Measurements from ENCODE around the gene ALG14.

The ALG14 gene

GRCh38 chr1:95116580-95117206, 43.9 kb upstream of the ALG14 start (continued):
- TF ChIP-seq, protein P1, sequence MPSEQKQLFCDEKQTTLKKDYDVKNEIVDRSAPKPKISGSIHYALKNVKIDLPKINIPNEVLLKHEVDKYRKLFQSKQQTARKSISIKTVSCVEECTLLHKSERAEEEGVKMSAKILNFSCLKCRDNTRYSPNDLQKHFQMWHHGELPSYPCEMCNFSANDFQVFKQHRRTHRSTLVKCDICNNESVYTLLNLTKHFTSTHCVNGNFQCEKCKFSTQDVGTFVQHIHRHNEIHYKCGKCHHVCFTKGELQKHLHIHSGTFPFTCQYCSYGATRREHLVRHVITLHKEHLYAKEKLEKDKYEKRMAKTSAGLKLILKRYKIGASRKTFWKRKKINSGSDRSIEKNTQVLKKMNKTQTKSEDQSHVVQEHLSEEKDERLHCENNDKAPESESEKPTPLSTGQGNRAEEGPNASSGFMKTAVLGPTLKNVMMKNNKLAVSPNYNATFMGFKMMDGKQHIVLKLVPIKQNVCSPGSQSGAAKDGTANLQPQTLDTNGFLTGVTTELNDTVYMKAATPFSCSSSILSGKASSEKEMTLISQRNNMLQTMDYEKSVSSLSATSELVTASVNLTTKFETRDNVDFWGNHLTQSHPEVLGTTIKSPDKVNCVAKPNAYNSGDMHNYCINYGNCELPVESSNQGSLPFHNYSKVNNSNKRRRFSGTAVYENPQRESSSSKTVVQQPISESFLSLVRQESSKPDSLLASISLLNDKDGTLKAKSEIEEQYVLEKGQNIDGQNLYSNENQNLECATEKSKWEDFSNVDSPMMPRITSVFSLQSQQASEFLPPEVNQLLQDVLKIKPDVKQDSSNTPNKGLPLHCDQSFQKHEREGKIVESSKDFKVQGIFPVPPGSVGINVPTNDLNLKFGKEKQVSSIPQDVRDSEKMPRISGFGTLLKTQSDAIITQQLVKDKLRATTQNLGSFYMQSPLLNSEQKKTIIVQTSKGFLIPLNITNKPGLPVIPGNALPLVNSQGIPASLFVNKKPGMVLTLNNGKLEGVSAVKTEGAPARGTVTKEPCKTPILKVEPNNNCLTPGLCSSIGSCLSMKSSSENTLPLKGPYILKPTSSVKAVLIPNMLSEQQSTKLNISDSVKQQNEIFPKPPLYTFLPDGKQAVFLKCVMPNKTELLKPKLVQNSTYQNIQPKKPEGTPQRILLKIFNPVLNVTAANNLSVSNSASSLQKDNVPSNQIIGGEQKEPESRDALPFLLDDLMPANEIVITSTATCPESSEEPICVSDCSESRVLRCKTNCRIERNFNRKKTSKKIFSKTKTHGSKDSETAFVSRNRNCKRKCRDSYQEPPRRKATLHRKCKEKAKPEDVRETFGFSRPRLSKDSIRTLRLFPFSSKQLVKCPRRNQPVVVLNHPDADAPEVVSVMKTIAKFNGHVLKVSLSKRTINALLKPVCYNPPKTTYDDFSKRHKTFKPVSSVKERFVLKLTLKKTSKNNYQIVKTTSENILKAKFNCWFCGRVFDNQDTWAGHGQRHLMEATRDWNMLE (tag by site-specific recombination; conservative IDR thresholded peaks at IDR 0.05; ENCODE audit: low read depth): no peak
- TF ChIP-seq, protein P2, sequence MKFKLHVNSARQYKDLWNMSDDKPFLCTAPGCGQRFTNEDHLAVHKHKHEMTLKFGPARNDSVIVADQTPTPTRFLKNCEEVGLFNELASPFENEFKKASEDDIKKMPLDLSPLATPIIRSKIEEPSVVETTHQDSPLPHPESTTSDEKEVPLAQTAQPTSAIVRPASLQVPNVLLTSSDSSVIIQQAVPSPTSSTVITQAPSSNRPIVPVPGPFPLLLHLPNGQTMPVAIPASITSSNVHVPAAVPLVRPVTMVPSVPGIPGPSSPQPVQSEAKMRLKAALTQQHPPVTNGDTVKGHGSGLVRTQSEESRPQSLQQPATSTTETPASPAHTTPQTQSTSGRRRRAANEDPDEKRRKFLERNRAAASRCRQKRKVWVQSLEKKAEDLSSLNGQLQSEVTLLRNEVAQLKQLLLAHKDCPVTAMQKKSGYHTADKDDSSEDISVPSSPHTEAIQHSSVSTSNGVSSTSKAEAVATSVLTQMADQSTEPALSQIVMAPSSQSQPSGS (tag by site-specific recombination; IDR thresholded peaks at IDR 0.05; ENCODE audit: low read depth): no peak
- TF ChIP-seq BCL11B (tag by site-specific recombination; IDR thresholded peaks at IDR 0.05; ENCODE audit: low read depth) (no peak), ZBTB20 (tag by site-specific recombination; IDR thresholded peaks at IDR 0.05) (peak; percentile 92), ZNF747 (tag by site-specific recombination; IDR thresholded peaks at IDR 0.05) (no peak), ZNF23 (tag by site-specific recombination; IDR thresholded peaks at IDR 0.05; ENCODE audit: borderline replicate concordance) (no peak), KLF7 (tag by site-specific recombination; IDR thresholded peaks at IDR 0.05; ENCODE audit: borderline replicate concordance) (no peak), CTCF (tag by site-specific recombination; IDR thresholded peaks at IDR 0.05) (peak; percentile 88), PRDM1 (tag by site-specific recombination; IDR thresholded peaks at IDR 0.05) (no peak), ZNF837 (tag by site-specific recombination; IDR thresholded peaks at IDR 0.05) (no peak), ZNF621 (tag by site-specific recombination; IDR thresholded peaks at IDR 0.05) (no peak), ZNF558 (tag by site-specific recombination; IDR thresholded peaks at IDR 0.05) (no peak), ZNF473 (tag by site-specific recombination; IDR thresholded peaks at IDR 0.05) (no peak), PBX3 (CRISPR knock-in tag; IDR thresholded peaks at IDR 0.05) (no peak), ZNF626 (tag by site-specific recombination; IDR thresholded peaks at IDR 0.05) (no peak), KLF10 (tag by site-specific recombination; IDR thresholded peaks at IDR 0.05) (no peak), YY2 (tag by site-specific recombination; IDR thresholded peaks at IDR 0.05) (no peak), ZNF544 (tag by site-specific recombination; IDR thresholded peaks at IDR 0.05) (no peak), ZBTB17 (tag by site-specific recombination; IDR thresholded peaks at IDR 0.05) (peak; percentile 42; the same call in 1 of the 2 replicates), ZBTB48 (tag by site-specific recombination; IDR thresholded peaks at IDR 0.05) (0 out of 2 replicates have a peak, but pooled peaks have one; percentile 41), ZNF670 (tag by site-specific recombination; IDR thresholded peaks at IDR 0.05; ENCODE audit: low read depth) (no peak), ZNF239 (tag by site-specific recombination; IDR thresholded peaks at IDR 0.05) (no peak), ZNF843 (tag by site-specific recombination; IDR thresholded peaks at IDR 0.05) (no peak), ZNF610 (tag by site-specific recombination; IDR thresholded peaks at IDR 0.05; ENCODE audit: borderline replicate concordance) (no peak), ZEB2 (tag by site-specific recombination; IDR thresholded peaks at IDR 0.05) (peak; percentile 86), ZNF184 (tag by site-specific recombination; IDR thresholded peaks at IDR 0.05) (no peak), ZNF76 (tag by site-specific recombination; IDR thresholded peaks at IDR 0.05; ENCODE audit: borderline replicate concordance, low read depth) (no peak)
- TF ChIP-seq, protein P3, sequence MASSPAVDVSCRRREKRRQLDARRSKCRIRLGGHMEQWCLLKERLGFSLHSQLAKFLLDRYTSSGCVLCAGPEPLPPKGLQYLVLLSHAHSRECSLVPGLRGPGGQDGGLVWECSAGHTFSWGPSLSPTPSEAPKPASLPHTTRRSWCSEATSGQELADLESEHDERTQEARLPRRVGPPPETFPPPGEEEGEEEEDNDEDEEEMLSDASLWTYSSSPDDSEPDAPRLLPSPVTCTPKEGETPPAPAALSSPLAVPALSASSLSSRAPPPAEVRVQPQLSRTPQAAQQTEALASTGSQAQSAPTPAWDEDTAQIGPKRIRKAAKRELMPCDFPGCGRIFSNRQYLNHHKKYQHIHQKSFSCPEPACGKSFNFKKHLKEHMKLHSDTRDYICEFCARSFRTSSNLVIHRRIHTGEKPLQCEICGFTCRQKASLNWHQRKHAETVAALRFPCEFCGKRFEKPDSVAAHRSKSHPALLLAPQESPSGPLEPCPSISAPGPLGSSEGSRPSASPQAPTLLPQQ (tag by site-specific recombination; IDR thresholded peaks at IDR 0.05): no peak
- TF ChIP-seq, protein P4, sequence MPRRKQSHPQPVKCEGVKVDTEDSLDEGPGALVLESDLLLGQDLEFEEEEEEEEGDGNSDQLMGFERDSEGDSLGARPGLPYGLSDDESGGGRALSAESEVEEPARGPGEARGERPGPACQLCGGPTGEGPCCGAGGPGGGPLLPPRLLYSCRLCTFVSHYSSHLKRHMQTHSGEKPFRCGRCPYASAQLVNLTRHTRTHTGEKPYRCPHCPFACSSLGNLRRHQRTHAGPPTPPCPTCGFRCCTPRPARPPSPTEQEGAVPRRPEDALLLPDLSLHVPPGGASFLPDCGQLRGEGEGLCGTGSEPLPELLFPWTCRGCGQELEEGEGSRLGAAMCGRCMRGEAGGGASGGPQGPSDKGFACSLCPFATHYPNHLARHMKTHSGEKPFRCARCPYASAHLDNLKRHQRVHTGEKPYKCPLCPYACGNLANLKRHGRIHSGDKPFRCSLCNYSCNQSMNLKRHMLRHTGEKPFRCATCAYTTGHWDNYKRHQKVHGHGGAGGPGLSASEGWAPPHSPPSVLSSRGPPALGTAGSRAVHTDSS (tag by site-specific recombination; IDR thresholded peaks at IDR 0.05): no peak

All from HEK293 (cell line).